Neural cell (in vitro differentiated cells): Measurements from ENCODE around the gene TIGD1. TPM values are rescaled to one million over a fixed set of nuclear protein-coding genes. Genes with fewer than 3 reads are reported as not detected.

Source experiments
- H2AFZ ChIP-seq: fragments of 200-600, 300-800 bp; sonication (generic), shearing (Covaris generic); 2 replicates; pipeline ENCODE4 v1.6.0; 2014; ENCODE audit warnings: low read depth, mild to moderate bottlenecking, antibody characterized with exemption, low read length, moderate library complexity
- H3F3A ChIP-seq: fragments of 200-600 bp; shearing (Covaris generic); 2 replicates; pipeline ENCODE4 v1.6.1; 2016; ENCODE audit warnings: mild to moderate bottlenecking, moderate library complexity, mixed read lengths, antibody characterized with exemption, low read length; ENCODE audit not compliant: insufficient read depth, poor library complexity, severe bottlenecking
- H3K27ac ChIP-seq: fragments of 200-600, 300-800 bp; sonication (generic), shearing (Covaris generic); 2 replicates; pipeline ENCODE4 v1.5.1; 2014; ENCODE audit warnings: mild to moderate bottlenecking, low read length, moderate library complexity
- H3K27me3 ChIP-seq: fragments of 300-800, 200-600 bp; sonication (generic), shearing (Covaris generic); 2 replicates; pipeline ENCODE4 v1.6.0; 2014; ENCODE audit warnings: mild to moderate bottlenecking, low read depth, low read length, moderate library complexity; ENCODE audit not compliant: insufficient read depth
- H3K36me3 ChIP-seq: fragments of 300-800, 200-600 bp; sonication (generic), shearing (Covaris generic); 2 replicates; pipeline ENCODE4 v1.5.1; 2014; ENCODE audit warnings: mild to moderate bottlenecking, antibody characterized with exemption, low read length, moderate library complexity; ENCODE audit not compliant: insufficient read depth
- H3K4me2 ChIP-seq: fragments of 300-800, 200-600 bp; sonication (generic), shearing (Covaris generic); 2 replicates; pipeline ENCODE4 v1.6.0; 2014; ENCODE audit warnings: mild to moderate bottlenecking, low read length
- H3K4me3 ChIP-seq: fragments of 300-800, 200-600 bp; sonication (generic), shearing (Covaris generic); 2 replicates; pipeline ENCODE4 v1.5.1; 2014; ENCODE audit warnings: mild to moderate bottlenecking, low read length, moderate library complexity
- H3K79me2 ChIP-seq: fragments of 200-600 bp; shearing (Covaris generic); replicated peaks from 2 replicates; pipeline ENCODE4 v1.6.0; 2014; ENCODE audit warnings: mild to moderate bottlenecking, low read length, moderate library complexity; ENCODE audit not compliant: insufficient read depth
- H3K9ac ChIP-seq: fragments of 300-800, 200-600 bp; sonication (generic), shearing (Covaris generic); 2 replicates; pipeline ENCODE4 v1.6.1; 2016; ENCODE audit warnings: mild to moderate bottlenecking, low read length, mixed read lengths
- H3K9me2 ChIP-seq: fragments of 200-600 bp; shearing (Covaris generic); 2 replicates; pipeline ENCODE4 v1.6.1; 2016; ENCODE audit warnings: mild to moderate bottlenecking, low read length, mixed read lengths; ENCODE audit not compliant: insufficient read depth
- H3K9me3 ChIP-seq: fragments of 200-600, 300-800 bp; sonication (generic), shearing (Covaris generic); 2 replicates; pipeline ENCODE4 v1.6.1; 2016; ENCODE audit warnings: mild to moderate bottlenecking, mixed run types, low read length, moderate library complexity, mixed read lengths
- H4K20me1 ChIP-seq: fragments of 200-600 bp; shearing (Covaris generic); 2 replicates; pipeline ENCODE4 v1.6.1; 2016; ENCODE audit warnings: mild to moderate bottlenecking, mixed run types; ENCODE audit not compliant: insufficient read depth
- CTCF ChIP-seq: fragments of 450-650 bp; IDR thresholded peaks from 2 replicates; pipeline ENCODE4 v1.5.1; 2014; ENCODE audit warnings: antibody characterized with exemption, mild to moderate bottlenecking, moderate library complexity; ENCODE audit not compliant: poor library complexity, severe bottlenecking
- EP300 ChIP-seq: fragments of 450-650 bp; conservative IDR thresholded peaks from 2 replicates; pipeline ENCODE4 v1.6.1; 2014; ENCODE audit warnings: antibody characterized with exemption, mild to moderate bottlenecking, moderate library complexity; ENCODE audit not compliant: poor library complexity, severe bottlenecking
- EZH2 ChIP-seq: fragments of 200-600, 300-800 bp; shearing (Covaris generic), sonication (generic); IDR thresholded peaks from 2 replicates; pipeline ENCODE4 v1.6.1; 2014; ENCODE audit warnings: antibody characterized with exemption, low read length, borderline replicate concordance, mild to moderate bottlenecking; ENCODE audit not compliant: insufficient read depth, poor library complexity, severe bottlenecking
- MXI1 ChIP-seq: fragments of 450-650 bp; conservative IDR thresholded peaks from 2 replicates; pipeline ENCODE4 v1.6.1; 2014; ENCODE audit warnings: antibody characterized with exemption, mild to moderate bottlenecking; ENCODE audit not compliant: poor library complexity, severe bottlenecking
- POLR2AphosphoS5 ChIP-seq: IDR thresholded peaks from 2 replicates; pipeline ENCODE4 v1.6.1; 2012
- RAD21 ChIP-seq: fragments of 450-650 bp; conservative IDR thresholded peaks from 2 replicates; pipeline ENCODE4 v1.6.1; 2014; ENCODE audit warnings: antibody characterized with exemption, mild to moderate bottlenecking, moderate library complexity
- REST ChIP-seq: IDR thresholded peaks from 2 replicates; pipeline ENCODE4 v1.6.1; 2012; ENCODE audit warnings: borderline replicate concordance
- SMC3 ChIP-seq: fragments of 450-650 bp; conservative IDR thresholded peaks from 2 replicates; pipeline ENCODE4 v1.6.1; 2014; ENCODE audit warnings: antibody characterized with exemption, mild to moderate bottlenecking, moderate library complexity; ENCODE audit not compliant: poor library complexity
- TAF1 ChIP-seq: IDR thresholded peaks from 2 replicates; pipeline ENCODE4 v1.6.1; 2012; ENCODE audit warnings: low read depth
- polyA plus RNA-seq: library from polyadenylated mRNA; depleted of rRNA; stranded (reverse); fragments of >200 nt; gene quantifications from 2 replicates; pipeline ENCODE4 v1.2.3, GENCODE V29; 2014

TIGD1 gene
- polyA plus RNA-seq, 1 donor from 2014 or later, result 29.3 TPM

- no peak overlapping the region for H3K4me3 ChIP-seq
- no peak for TF ChIP-seq MXI1
- no peak for TF ChIP-seq TAF1
- no peak for TF ChIP-seq SMC3
- TF ChIP-seq CTCF, result no peak
- no peak for TF ChIP-seq POLR2AphosphoS5
- TF ChIP-seq EZH2, result no peak
- no peak for TF ChIP-seq EP300
- TF ChIP-seq RAD21, result no peak
- TF ChIP-seq REST, result no peak
Measured at GRCh38 chr2:232597362-232598079, 47.2 kb upstream of the TIGD1 start.

GRCh38 chr2:232593982-232594381 lies 43.6 kb upstream of the TIGD1 start:
- Histone ChIP-seq H3K4me2 (no peak overlapping the region), H3K4me3 (no peak overlapping the region), H3K79me2 (no peaks in the 10 kb centered on the region), H3K9me3 (no peaks in the 10 kb centered on the region), H3K27ac (no peak overlapping the region), H2AFZ (no peak overlapping the region), H3K9ac (no peak overlapping the region), H3K36me3 (no peaks in the 10 kb centered on the region), H3K27me3 (no peaks in the 10 kb centered on the region), H3F3A (no peaks in the 10 kb centered on the region), H3K9me2 (no peaks in the 10 kb centered on the region), H4K20me1 (no peaks in the 10 kb centered on the region)
- TF ChIP-seq MXI1 (no peak), TAF1 (no peak), SMC3 (no peak), CTCF (no peak), EP300 (no peak), REST (no peak), EZH2 (no peak), RAD21 (no peak), POLR2AphosphoS5 (no peak)

More at GRCh38 chr2:232597362-232598079, 47.2 kb upstream of the TIGD1 start:
- Histone ChIP-seq H2AFZ (no peak overlapping the region), H3K36me3 (no peaks in the 10 kb centered on the region), H4K20me1 (no peaks in the 10 kb centered on the region), H3K79me2 (no peaks in the 10 kb centered on the region), H3K27me3 (no peaks in the 10 kb centered on the region), H3K4me2 (no peak overlapping the region), H3K9ac (no peak overlapping the region), H3F3A (no peaks in the 10 kb centered on the region), H3K27ac (no peak overlapping the region), H3K9me2 (no peaks in the 10 kb centered on the region), H3K9me3 (no peaks in the 10 kb centered on the region)
